Naive thymus-derived CD4-positive, alpha-beta T cell (primary cell): Measurements from ENCODE around the gene MEIOB. TPM values are rescaled to one million over a fixed set of nuclear protein-coding genes. Genes with fewer than 3 reads are reported as not detected.

Experiments
- ATAC-seq: fragments of 150-1000 bp; cut with Tn5 transposase; 2 replicates; pipeline ENCODE4 v1.10.0; 2021; ENCODE audit warnings: mild to moderate bottlenecking, moderate library complexity
- CTCF ChIA-PET: fragments of 350-600 bp; sonication (Branson Sonifier 250); formaldehyde crosslinking; loops from one replicate; lab custom pipeline; 2021; ENCODE audit warnings: antibody characterized with exemption; lab: Charles Lee
- POLR2A ChIA-PET: fragments of 350-600 bp; sonication (Branson Sonifier 250); formaldehyde crosslinking; loops from one replicate; lab custom pipeline; 2021; ENCODE audit warnings: antibody characterized with exemption, inconsistent platforms; lab: Charles Lee
- DNase-seq, 9 donors: peaks; one replicate each; pipeline versions ENCODE4 v3.0.0 to v3.0.0-alpha.2; 2020 to 2022; ENCODE audit warnings: mixed read lengths in 1 of 9
- H3K27ac ChIP-seq: one replicate; pipeline ENCODE4 v1.7.0; 2013; ENCODE audit warnings: mild to moderate bottlenecking, low read depth, low read length, moderate library complexity
- H3K27me3 ChIP-seq, 2 donors: one replicate each; pipeline ENCODE4 v1.7.0; 2013; ENCODE audit warnings: low read length in 2 of 2, mild to moderate bottlenecking in 2 of 2, moderate library complexity in 2 of 2; ENCODE audit not compliant: control insufficient read depth in 2 of 2, insufficient read depth in 2 of 2
- H3K36me3 ChIP-seq, 3 experiments: 1 replicate in 2 of 3; 2 replicates in 1 of 3; pipeline ENCODE4 v1.7.0; 2013; ENCODE audit warnings: low read length in 3 of 3, mild to moderate bottlenecking in 3 of 3, moderate library complexity in 1 of 3; ENCODE audit not compliant: insufficient read depth in 3 of 3, control insufficient read depth in 2 of 3
- H3K4me1 ChIP-seq, 2 donors: one replicate each; pipeline ENCODE4 v1.7.0; 2013; ENCODE audit warnings: low read length in 2 of 2, mild to moderate bottlenecking in 2 of 2, moderate library complexity in 1 of 2; ENCODE audit not compliant: control insufficient read depth in 2 of 2, insufficient read depth in 2 of 2
- H3K4me3 ChIP-seq: 2 replicates; pipeline ENCODE4 v1.7.0; 2013; ENCODE audit warnings: mild to moderate bottlenecking, low read length
- H3K9me3 ChIP-seq, 3 experiments: 1 replicate in 2 of 3; 2 replicates in 1 of 3; pipeline ENCODE4 v1.7.0; 2013; ENCODE audit warnings: low read length in 3 of 3; ENCODE audit not compliant: control insufficient read depth in 2 of 3
- H3K27ac Mint-ChIP-seq, 9 donors: one replicate each; pipeline ENCODE4 v1.8.0; 2020 to 2022; ENCODE audit warnings: mixed read lengths in 9 of 9, mild to moderate bottlenecking in 8 of 9, moderate library complexity in 5 of 9, inconsistent platforms in 2 of 9
- H3K27me3 Mint-ChIP-seq, 5 donors: one replicate each; pipeline ENCODE4 v1.8.0; 2021 to 2022; ENCODE audit warnings: mixed read lengths in 5 of 5, mild to moderate bottlenecking in 1 of 5
- H3K36me3 Mint-ChIP-seq, 5 donors: one replicate each; pipeline ENCODE4 v1.8.0; 2020 to 2022; ENCODE audit warnings: mixed read lengths in 5 of 5, mild to moderate bottlenecking in 3 of 5, inconsistent platforms in 1 of 5
- H3K4me1 Mint-ChIP-seq, 7 donors: one replicate each; pipeline ENCODE4 v1.8.0; 2020 to 2022; ENCODE audit warnings: mixed read lengths in 7 of 7, mild to moderate bottlenecking in 3 of 7, inconsistent platforms in 1 of 7
- H3K4me3 Mint-ChIP-seq, 10 donors: one replicate each; pipeline ENCODE4 v1.8.0; 2020 to 2022; ENCODE audit warnings: mild to moderate bottlenecking in 10 of 10, mixed read lengths in 10 of 10, moderate library complexity in 6 of 10, inconsistent platforms in 2 of 10
- H3K9me3 Mint-ChIP-seq, 11 donors: one replicate each; pipeline ENCODE4 v1.8.0; 2020 to 2022; ENCODE audit warnings: mixed read lengths in 11 of 11, mild to moderate bottlenecking in 4 of 11, inconsistent platforms in 1 of 11, moderate library complexity in 1 of 11
- intact Hi-C, 2 donors: fragments of 100-400 bp; cut with micrococcal nuclease; formaldehyde crosslinking; loops; one replicate each; pipeline ENCODE4 v1.15.1; 2023
- polyA plus RNA-seq, 2 donors: library from polyadenylated mRNA; unstranded; fragments of 300-500 nt; fragmentation: Illumina TruSeq; gene quantifications; one replicate each; pipeline ENCODE4 v1.2.3, GENCODE V29; 2021
- total RNA-seq, 6 experiments: library from RNA in 5 of 6; stranded (reverse) in 5 of 6; gene quantifications; 1 replicate in 5 of 6; 2 replicates in 1 of 6; pipeline ENCODE4 v1.2.3 and lab custom pipeline; 2021 to 2026

Gene MEIOB
- total and polyA plus RNA-seq, 7 experiments from 2014 or later, result not detected

- Histone ChIP-seq H3K4me1 (peaks cover 5 to 20% of the 10 kb centered on the region in 2 donors), H3K4me3 (no peak overlapping the region), H3K27ac (no peak overlapping the region), H3K9me3 (no peaks in the 10 kb centered on the region), H3K36me3 (peaks cover 0 to 74% (median 4%) of the 10 kb centered on the region in 3 experiments), H3K27me3 (no peaks in the 10 kb centered on the region)
- DNase-seq (peak in 1 of 9 donors; percentile 4), ATAC-seq (no peak)
- H3K4me3 Mint-ChIP-seq, result no peak overlapping the region
- CTCF ChIA-PET, result no interaction called here
- POLR2A ChIA-PET, result no interaction called here
- H3K4me1 Mint-ChIP-seq, result peaks cover 5 to 33% (median 12%) of the 10 kb centered on the region in 7 donors
- intact Hi-C loops, result loop anchor here (10.0 kb wide), 4 partner anchors 363 to 1203 kb away; partner anchors contain the start of genes TRAF7 (in 2 of the 2), UBE2I (in 1 of the 2) and UQCC4 (in 1 of the 2)
- no peaks in the 10 kb centered on the region for H3K9me3 Mint-ChIP-seq
- H3K27ac Mint-ChIP-seq, result peak overlapping the region in 1 of 9 donors; percentile 43
- H3K36me3 Mint-ChIP-seq, result peaks cover 0 to 5% (median 4%) of the 10 kb centered on the region in 5 donors
- peaks cover 0 to 2% (median 0%) of the 10 kb centered on the region in 5 donors for H3K27me3 Mint-ChIP-seq
Measured at GRCh38 chr16:1787322-1788094, 84.5 kb downstream of the MEIOB start.

- Histone ChIP-seq H3K4me1 (peaks cover 5 to 20% of the 10 kb centered on the region in 2 donors), H3K9me3 (no peaks in the 10 kb centered on the region), H3K27me3 (no peaks in the 10 kb centered on the region), H3K27ac (no peak overlapping the region), H3K36me3 (peaks cover 0 to 71% (median 4%) of the 10 kb centered on the region in 3 experiments), H3K4me3 (no peak overlapping the region)
- Mint-ChIP-seq H3K27me3 (peaks cover 0 to 2% (median 0%) of the 10 kb centered on the region in 5 donors), H3K9me3 (no peaks in the 10 kb centered on the region), H3K4me3 (peak overlapping the region in 1 of 10 donors; percentile 17), H3K27ac (peak overlapping the region in 1 of 9 donors; percentile 43), H3K36me3 (peaks cover 0 to 5% (median 4%) of the 10 kb centered on the region in 5 donors), H3K4me1 (peaks cover 5 to 34% (median 12%) of the 10 kb centered on the region in 7 donors)
- DNase-seq (peak in 1 of 9 donors; percentile 5), ATAC-seq (no peak)
- POLR2A ChIA-PET, result no interaction called here
- intact Hi-C loops, result loop anchor here (10.0 kb wide), 4 partner anchors 362 to 1202 kb away; partner anchors contain the start of genes TRAF7 (in 2 of the 2), UBE2I (in 1 of the 2) and UQCC4 (in 1 of the 2)
- CTCF ChIA-PET, result no interaction called here
Measured at GRCh38 chr16:1787056-1787321, 85.0 kb downstream of the MEIOB start.

- peaks cover 5 to 39% (median 17%) of the 10 kb centered on the region in 7 donors for H3K4me1 Mint-ChIP-seq
- DNase-seq (peak in 1 of 9 donors; percentile 7), ATAC-seq (no peak)
- H3K4me3 Mint-ChIP-seq, result peak overlapping the region in 1 of 10 donors; percentile 17
- peaks cover 7 to 20% of the 10 kb centered on the region in 2 donors for H3K4me1 ChIP-seq
- peaks cover 0 to 65% (median 4%) of the 10 kb centered on the region in 3 experiments for H3K36me3 ChIP-seq
- H3K27ac ChIP-seq, result no peak overlapping the region
- H3K27me3 ChIP-seq, result no peaks in the 10 kb centered on the region
- CTCF ChIA-PET, result no interaction called here
- H3K27me3 Mint-ChIP-seq, result peaks cover 0 to 2% (median 0%) of the 10 kb centered on the region in 5 donors
- H3K9me3 ChIP-seq, result no peaks in the 10 kb centered on the region
- intact Hi-C loops, result loop anchor here (10.0 kb wide), 4 partner anchors 362 to 1202 kb away; partner anchors contain the start of genes TRAF7 (in 2 of the 2), UBE2I (in 1 of the 2) and UQCC4 (in 1 of the 2)
- peaks cover 0 to 5% (median 4%) of the 10 kb centered on the region in 5 donors for H3K36me3 Mint-ChIP-seq
- POLR2A ChIA-PET, result no interaction called here
- no peaks in the 10 kb centered on the region for H3K9me3 Mint-ChIP-seq
- no peak overlapping the region for H3K4me3 ChIP-seq
- H3K27ac Mint-ChIP-seq, result peak overlapping the region in 2 of 9 donors; percentile 30 to 31
Measured at GRCh38 chr16:1786242-1787055, 85.5 kb downstream of the MEIOB start.

- peaks cover 0 to 59% (median 4%) of the 10 kb centered on the region in 3 experiments for H3K36me3 ChIP-seq
- H3K9me3 ChIP-seq, result no peaks in the 10 kb centered on the region
- Mint-ChIP-seq H3K9me3 (no peaks in the 10 kb centered on the region), H3K4me3 (peak overlapping the region in 1 of 10 donors; percentile 65), H3K36me3 (peaks cover 0 to 5% (median 4%) of the 10 kb centered on the region in 5 donors), H3K27ac (peak overlapping the region in 1 of 9 donors; percentile 30), H3K27me3 (peaks cover 0 to 2% (median 0%) of the 10 kb centered on the region in 5 donors), H3K4me1 (peaks cover 5 to 45% (median 21%) of the 10 kb centered on the region in 7 donors)
- ATAC-seq, result no peak
- CTCF ChIA-PET, result no interaction called here
- POLR2A ChIA-PET, result no interaction called here
- no peaks in the 10 kb centered on the region for H3K27me3 ChIP-seq
- intact Hi-C loops, result loop anchor here (10.0 kb wide), 4 partner anchors 361 to 1201 kb away; partner anchors contain the start of genes TRAF7 (in 2 of the 2), UBE2I (in 1 of the 2) and UQCC4 (in 1 of the 2)
- no peak for DNase-seq
- no peak overlapping the region for H3K27ac ChIP-seq
- H3K4me3 ChIP-seq, result no peak overlapping the region
- H3K4me1 ChIP-seq, result peaks cover 13 to 26% of the 10 kb centered on the region in 2 donors
Measured at GRCh38 chr16:1785846-1786170, 86.2 kb downstream of the MEIOB start.

- DNase-seq, result no peak
- Mint-ChIP-seq H3K36me3 (peaks cover 0 to 5% (median 4%) of the 10 kb centered on the region in 5 donors), H3K9me3 (no peaks in the 10 kb centered on the region), H3K27me3 (peaks cover 0 to 2% (median 0%) of the 10 kb centered on the region in 5 donors), H3K4me1 (peaks cover 5 to 45% (median 21%) of the 10 kb centered on the region in 7 donors), H3K4me3 (peak overlapping the region in 9 of 10 donors; percentile 31 to 77 (median 73)), H3K27ac (peak overlapping the region in 5 of 9 donors; percentile 18 to 68 (median 55))
- intact Hi-C loops, result loop anchor here (10.0 kb wide), 4 partner anchors 360 to 1200 kb away; partner anchors contain the start of genes TRAF7 (in 2 of the 2), UBE2I (in 1 of the 2) and UQCC4 (in 1 of the 2)
- H3K27me3 ChIP-seq, result no peaks in the 10 kb centered on the region
- no peak for ATAC-seq
- no peak overlapping the region for H3K4me3 ChIP-seq
- ChIA-PET CTCF (no interaction called here), POLR2A (interaction anchor here (0.6 to 1.3 kb wide), 3 partner anchors 11 to 370 kb away, joined by 3 to 5 read pairs (median 4); no protein-coding TSS in a partner anchor)
- no peak overlapping the region for H3K27ac ChIP-seq
- no peaks in the 10 kb centered on the region for H3K9me3 ChIP-seq
- H3K4me1 ChIP-seq, result peaks cover 13 to 28% of the 10 kb centered on the region in 2 donors
- peaks cover 0 to 53% (median 4%) of the 10 kb centered on the region in 3 experiments for H3K36me3 ChIP-seq
Measured at GRCh38 chr16:1784977-1785845, 86.8 kb downstream of the MEIOB start.
